GM10266 (cell line): ENCODE measurements around the gene C3.
"Not testable (repeated sequence)": the region's sequence is repeated elsewhere in the genome, so short reads cannot be mapped to it uniquely, and the experiment has no call there.

Source experiments
- DNase-seq: peaks from one replicate; pipeline ENCODE4 v3.0.0; 2012; ENCODE audit errors: extremely low spot score
- TF ChIP-seq, protein P1 (sequence below): IDR thresholded peaks from 2 replicates; pipeline ENCODE4 v1.5.1; 2012; ENCODE audit warnings: mild to moderate bottlenecking, low read depth; ENCODE audit not compliant: control insufficient read depth, insufficient read depth; ENCODE audit errors: missing control alignments

The C3 gene

DNA sequence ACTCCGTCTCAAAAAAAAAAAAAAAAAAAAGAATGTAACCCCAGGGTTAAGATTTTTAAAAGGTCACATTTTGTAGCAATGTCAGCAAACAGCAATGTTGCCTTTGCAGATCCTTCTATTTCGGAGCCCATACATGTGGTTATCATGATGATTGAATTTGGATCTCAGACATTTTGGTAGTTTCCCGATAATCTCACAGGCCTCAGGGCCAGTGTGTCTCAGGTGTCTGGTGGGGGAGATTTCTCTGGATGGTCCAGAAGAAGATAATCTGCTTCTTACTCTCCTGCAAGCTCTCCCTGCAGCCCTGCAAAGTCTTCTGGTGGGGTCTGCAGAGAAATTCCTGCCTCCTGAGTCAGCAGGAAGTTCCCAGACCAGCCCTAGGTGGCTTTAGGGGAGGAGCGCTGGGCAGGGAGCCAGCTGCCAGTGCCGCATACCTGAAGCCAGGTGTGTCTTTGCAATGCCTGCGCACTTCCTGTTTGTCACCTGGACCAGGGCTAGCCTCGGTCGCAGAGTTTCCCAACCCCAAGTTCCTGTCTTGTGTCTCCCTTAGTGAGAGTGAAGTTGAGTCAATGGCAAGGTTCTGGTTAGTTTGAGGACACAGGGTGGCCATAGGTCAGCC, 45.4 kb upstream of the C3 start:
- DNase-seq, result no peak
- TF ChIP-seq, protein P1, sequence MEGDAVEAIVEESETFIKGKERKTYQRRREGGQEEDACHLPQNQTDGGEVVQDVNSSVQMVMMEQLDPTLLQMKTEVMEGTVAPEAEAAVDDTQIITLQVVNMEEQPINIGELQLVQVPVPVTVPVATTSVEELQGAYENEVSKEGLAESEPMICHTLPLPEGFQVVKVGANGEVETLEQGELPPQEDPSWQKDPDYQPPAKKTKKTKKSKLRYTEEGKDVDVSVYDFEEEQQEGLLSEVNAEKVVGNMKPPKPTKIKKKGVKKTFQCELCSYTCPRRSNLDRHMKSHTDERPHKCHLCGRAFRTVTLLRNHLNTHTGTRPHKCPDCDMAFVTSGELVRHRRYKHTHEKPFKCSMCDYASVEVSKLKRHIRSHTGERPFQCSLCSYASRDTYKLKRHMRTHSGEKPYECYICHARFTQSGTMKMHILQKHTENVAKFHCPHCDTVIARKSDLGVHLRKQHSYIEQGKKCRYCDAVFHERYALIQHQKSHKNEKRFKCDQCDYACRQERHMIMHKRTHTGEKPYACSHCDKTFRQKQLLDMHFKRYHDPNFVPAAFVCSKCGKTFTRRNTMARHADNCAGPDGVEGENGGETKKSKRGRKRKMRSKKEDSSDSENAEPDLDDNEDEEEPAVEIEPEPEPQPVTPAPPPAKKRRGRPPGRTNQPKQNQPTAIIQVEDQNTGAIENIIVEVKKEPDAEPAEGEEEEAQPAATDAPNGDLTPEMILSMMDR, result no peak

DNA sequence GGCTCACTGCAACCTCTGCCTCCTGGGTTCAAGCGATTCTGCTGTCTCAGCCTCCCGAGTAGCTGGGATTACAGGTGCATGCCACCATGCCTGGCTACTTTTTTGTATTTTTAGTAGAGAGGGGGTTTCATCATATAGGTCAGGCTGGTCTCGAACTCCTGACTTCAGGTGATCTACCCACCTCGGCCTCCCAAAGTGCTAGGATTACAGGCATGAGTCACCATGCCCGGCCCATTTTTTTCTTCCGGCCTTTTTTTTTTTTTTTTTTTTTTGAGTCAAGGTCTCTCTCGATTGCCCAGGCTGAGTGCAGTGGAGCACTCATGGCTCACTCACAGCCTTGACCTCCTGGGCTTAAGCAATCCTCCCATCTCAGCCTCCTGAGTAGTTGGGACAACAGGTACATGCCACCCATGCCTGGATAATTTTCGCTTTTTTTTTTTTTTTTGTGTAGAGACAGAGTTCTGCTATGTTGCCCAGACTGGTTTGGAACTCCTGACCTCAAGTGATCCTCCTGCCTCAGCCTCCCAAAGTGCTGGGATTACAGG, 41.9 kb upstream of the C3 start:
- DNase-seq, result not testable (repeated sequence)

GRCh38 chr19:6761053-6761676, 40.7 kb upstream of the C3 start:
- no peak for DNase-seq
- TF ChIP-seq, protein P1, result no peak

- no peak for DNase-seq
- TF ChIP-seq, protein P1, result no peak
Measured at GRCh38 chr19:6760606-6761005, 40.2 kb upstream of the C3 start.

GRCh38 chr19:6754653-6755463, 34.4 kb upstream of the C3 start:
- TF ChIP-seq, protein P1, result no peak
- no peak for DNase-seq

- TF ChIP-seq, protein P1, result no peak
- no peak for DNase-seq
Measured at GRCh38 chr19:6754136-6754535, 33.7 kb upstream of the C3 start.

GRCh38 chr19:6753178-6754031, 33.0 kb upstream of the C3 start:
- TF ChIP-seq, protein P1, result peak; percentile 74
- peak; percentile 99 for DNase-seq
